Measurements from ENCODE around the gene SPATA46. TPM values are rescaled to one million over a fixed set of nuclear protein-coding genes. Genes with fewer than 3 reads are reported as not detected.

Gene SPATA46
- total RNA-seq, 3 donors from 2014 or later: not detected

- DNase-seq: no peak
- ATAC-seq: peak; percentile 82
- no peak overlapping the region for H3K4me3 ChIP-seq
Observed at GRCh38 chr1:162360237-162360873, 16.3 kb downstream of the SPATA46 start.

GRCh38 chr1:162359523-162360236 lies 17.0 kb downstream of the SPATA46 start:
- peaks cover 6% of the 10 kb centered on the region for H3K4me1 ChIP-seq (ENCODE audit: low read depth)
- ATAC-seq: no peak
- H3K36me3 ChIP-seq (ENCODE audit: low read depth): no peaks in the 10 kb centered on the region
- intact Hi-C loops (cut with DNase I, micrococcal nuclease): loop anchor here in 1 of 2 donors (5.0 kb wide), 1 partner anchor 33 kb away; no protein-coding TSS in a partner anchor
- no peak for DNase-seq
- no peaks in the 10 kb centered on the region for H3K9me3 ChIP-seq
- no peak overlapping the region for H3K4me3 ChIP-seq
- TF ChIP-seq CTCF (IDR thresholded peaks at IDR 0.05): no peak

More at GRCh38 chr1:162360237-162360873, 16.3 kb downstream of the SPATA46 start:
- TF ChIP-seq CTCF (IDR thresholded peaks at IDR 0.05): no peak
- H3K9me3 ChIP-seq: no peaks in the 10 kb centered on the region
- no peaks in the 10 kb centered on the region for H3K36me3 ChIP-seq (ENCODE audit: low read depth)
- intact Hi-C loops (cut with DNase I, micrococcal nuclease): no loop called here
- peaks cover 6% of the 10 kb centered on the region for H3K4me1 ChIP-seq (ENCODE audit: low read depth)

GRCh38 chr1:162358928-162359327 lies 17.7 kb downstream of the SPATA46 start:
- ATAC-seq (no peak), DNase-seq (no peak)
- peaks cover 6% of the 10 kb centered on the region for H3K4me1 ChIP-seq (ENCODE audit: low read depth)
- no peaks in the 10 kb centered on the region for H3K9me3 ChIP-seq
- intact Hi-C loops (cut with DNase I, micrococcal nuclease): loop anchor here in 1 of 2 donors (5.0 kb wide), 1 partner anchor 33 kb away; no protein-coding TSS in a partner anchor
- no peak overlapping the region for H3K4me3 ChIP-seq
- no peaks in the 10 kb centered on the region for H3K36me3 ChIP-seq (ENCODE audit: low read depth)
- TF ChIP-seq CTCF (IDR thresholded peaks at IDR 0.05): no peak

- H3K4me3 ChIP-seq: no peak overlapping the region
- H3K9me3 ChIP-seq: no peaks in the 10 kb centered on the region
- H3K36me3 ChIP-seq (ENCODE audit: low read depth): no peaks in the 10 kb centered on the region
- peak; percentile 66 for ATAC-seq
- intact Hi-C loops (cut with DNase I, micrococcal nuclease): loop anchor here in 1 of 2 donors (5.0 kb wide), 1 partner anchor 35 kb away; no protein-coding TSS in a partner anchor
- DNase-seq: peak in 1 of 3 donors; percentile 63
- peaks cover 6% of the 10 kb centered on the region for H3K4me1 ChIP-seq (ENCODE audit: low read depth)
- TF ChIP-seq CTCF (IDR thresholded peaks at IDR 0.05): peak; percentile 14
Observed at GRCh38 chr1:162357681-162358266, 18.9 kb downstream of the SPATA46 start.

GRCh38 chr1:162353702-162354101 lies 23.0 kb downstream of the SPATA46 start:
- DNase-seq (no peak), ATAC-seq (no peak)
- no peak for TF ChIP-seq CTCF (IDR thresholded peaks at IDR 0.05)
- Histone ChIP-seq H3K9me3 (no peaks in the 10 kb centered on the region), H3K36me3 (ENCODE audit: low read depth) (no peaks in the 10 kb centered on the region), H3K4me3 (no peak overlapping the region), H3K4me1 (ENCODE audit: low read depth) (peaks cover 9% of the 10 kb centered on the region)
- intact Hi-C loops (cut with DNase I, micrococcal nuclease): no loop called here
